ENCODE measurements around the gene POLR3GL. TPM values are rescaled to one million over a fixed set of nuclear protein-coding genes. Genes with fewer than 3 reads are reported as not detected.
"Not testable (repeated sequence)": the region's sequence is repeated elsewhere in the genome, so short reads cannot be mapped to it uniquely, and the experiment has no call there.

Gene POLR3GL, protein sequence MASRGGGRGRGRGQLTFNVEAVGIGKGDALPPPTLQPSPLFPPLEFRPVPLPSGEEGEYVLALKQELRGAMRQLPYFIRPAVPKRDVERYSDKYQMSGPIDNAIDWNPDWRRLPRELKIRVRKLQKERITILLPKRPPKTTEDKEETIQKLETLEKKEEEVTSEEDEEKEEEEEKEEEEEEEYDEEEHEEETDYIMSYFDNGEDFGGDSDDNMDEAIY
- total RNA-seq = 10 to 100 TPM; 32.5 to 36.1 TPM

DNA sequence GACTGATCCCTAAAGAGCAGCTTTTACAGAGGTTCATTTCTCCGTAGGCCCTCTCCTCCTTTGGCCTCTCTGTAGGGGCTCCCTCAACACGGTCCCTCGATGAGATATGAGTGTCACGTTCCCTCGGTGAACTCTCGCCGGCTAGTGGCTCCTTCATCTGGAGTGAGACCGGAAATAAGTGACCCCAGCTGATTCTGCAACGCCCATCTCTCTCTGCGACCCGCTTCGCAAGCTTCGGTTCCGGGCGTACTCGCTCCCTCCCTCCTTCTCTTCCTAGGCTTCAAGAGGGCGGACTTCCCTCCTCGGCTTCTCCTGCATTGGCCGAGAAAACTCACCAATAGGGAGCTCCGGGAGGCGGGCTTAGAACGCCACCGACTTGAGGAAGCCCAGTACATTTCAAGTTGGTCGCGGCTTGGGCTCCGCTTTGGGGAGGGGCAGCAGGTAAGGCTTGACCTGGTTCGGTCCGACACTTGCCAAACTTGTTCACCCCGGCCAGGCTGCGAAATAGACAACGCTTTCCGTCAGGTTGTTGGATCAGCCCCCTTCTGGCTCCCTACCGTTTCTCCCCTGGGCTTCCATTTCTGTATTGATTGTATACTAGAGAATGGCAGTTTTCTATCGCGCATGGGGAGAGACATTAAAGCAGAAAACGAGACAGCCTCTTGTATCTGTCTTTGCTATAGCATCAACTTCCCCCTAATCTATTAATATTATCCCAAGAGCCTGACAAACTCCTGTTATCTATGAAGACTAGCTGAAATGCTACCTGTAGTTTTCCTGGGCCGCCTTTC lies at the start of gene POLR3GL, which contains the start of gene ANKRD34A:
Gene POLR3GL, plus strand, starts transcription at position 363 of the 791 bp plus-strand sequence. CDS start 10,176 bp downstream, outside the sequence.
Gene ANKRD34A, minus strand, starts transcription at position 248 of the 791 bp plus-strand sequence. CDS start 2,816 bp downstream, outside the sequence.
- H3K27me3 Mint-ChIP-seq (ENCODE audit: low read depth) = no peaks in the 10 kb centered on the region
- H3K36me3 Mint-ChIP-seq (ENCODE audit: insufficient read depth in 2 of 2) = peaks cover 2 to 11% of the 10 kb centered on the region in 2 donors
- H3K27ac Mint-ChIP-seq = peak within 1 kb of the TSS; percentile 94
- no peaks in the 10 kb centered on the region for H3K9me3 Mint-ChIP-seq
- ATAC-seq (replicated peaks in 1 of 2) (peak; percentile 89 to 91), DNase-seq (peak; percentile 90 to 95)
- H3K4me1 Mint-ChIP-seq (ENCODE audit: low read depth) = peaks cover 47% of the 10 kb centered on the region
- peak within 1 kb of the TSS; percentile 90 to 94 for H3K4me3 Mint-ChIP-seq

DNA sequence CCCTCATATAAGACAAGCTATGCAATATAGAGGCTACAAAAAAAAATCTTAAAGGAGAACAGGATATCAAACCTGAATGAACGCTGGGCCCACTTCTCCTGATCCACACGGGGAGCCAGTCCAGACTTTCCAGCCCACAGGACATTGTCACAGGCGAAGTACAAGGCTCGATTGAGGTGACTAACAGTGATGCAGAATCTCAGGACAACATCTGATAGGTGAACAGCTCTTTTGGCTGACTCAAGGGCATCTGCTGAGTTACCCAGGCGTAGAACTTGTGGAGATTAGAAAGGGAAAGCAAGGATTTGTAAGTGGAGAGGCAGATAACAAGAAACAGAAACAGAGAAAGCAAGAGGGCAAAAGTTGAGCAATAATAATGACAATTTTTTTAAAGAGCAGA lies 47.7 kb upstream of the POLR3GL start:
- Mint-ChIP-seq H3K27ac (peak overlapping the region; percentile 78), H3K4me1 (ENCODE audit: low read depth) (peaks cover 58% of the 10 kb centered on the region), H3K4me3 (peak overlapping the region; percentile 66 to 91), H3K27me3 (ENCODE audit: low read depth) (no peaks in the 10 kb centered on the region), H3K36me3 (ENCODE audit: insufficient read depth in 2 of 2) (peaks cover 2 to 16% of the 10 kb centered on the region in 2 donors), H3K9me3 (no peaks in the 10 kb centered on the region)
- DNase-seq (no peak), ATAC-seq (replicated peaks in 1 of 2) (no peak)

DNA sequence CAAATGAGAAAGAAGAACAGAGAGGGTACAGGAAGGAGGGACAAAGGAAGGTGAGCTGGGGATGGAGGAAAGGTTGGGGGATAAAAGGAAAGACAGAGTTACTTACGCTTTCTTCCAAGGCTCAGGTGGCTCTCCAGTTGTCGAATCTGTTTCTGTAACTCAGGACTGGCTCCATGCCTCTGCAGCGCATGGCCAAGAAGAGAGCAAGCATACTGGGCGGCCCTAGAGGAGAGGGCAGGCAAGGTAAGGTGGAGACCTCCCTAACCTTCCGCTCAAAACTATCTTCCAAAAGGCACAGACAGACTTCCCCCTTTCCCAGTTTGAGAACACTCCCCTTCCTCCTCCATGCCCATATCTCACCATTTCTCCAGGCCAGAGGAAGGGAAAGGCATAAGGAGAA lies 46.9 kb upstream of the POLR3GL start:
- Mint-ChIP-seq H3K4me3 (peak overlapping the region; percentile 88 to 91), H3K9me3 (no peaks in the 10 kb centered on the region), H3K4me1 (ENCODE audit: low read depth) (peaks cover 58% of the 10 kb centered on the region), H3K27ac (peak overlapping the region; percentile 96), H3K36me3 (ENCODE audit: insufficient read depth in 2 of 2) (peaks cover 2 to 16% of the 10 kb centered on the region in 2 donors), H3K27me3 (ENCODE audit: low read depth) (no peaks in the 10 kb centered on the region)
- no peak for ATAC-seq (replicated peaks in 1 of 2)
- no peak for DNase-seq

DNA sequence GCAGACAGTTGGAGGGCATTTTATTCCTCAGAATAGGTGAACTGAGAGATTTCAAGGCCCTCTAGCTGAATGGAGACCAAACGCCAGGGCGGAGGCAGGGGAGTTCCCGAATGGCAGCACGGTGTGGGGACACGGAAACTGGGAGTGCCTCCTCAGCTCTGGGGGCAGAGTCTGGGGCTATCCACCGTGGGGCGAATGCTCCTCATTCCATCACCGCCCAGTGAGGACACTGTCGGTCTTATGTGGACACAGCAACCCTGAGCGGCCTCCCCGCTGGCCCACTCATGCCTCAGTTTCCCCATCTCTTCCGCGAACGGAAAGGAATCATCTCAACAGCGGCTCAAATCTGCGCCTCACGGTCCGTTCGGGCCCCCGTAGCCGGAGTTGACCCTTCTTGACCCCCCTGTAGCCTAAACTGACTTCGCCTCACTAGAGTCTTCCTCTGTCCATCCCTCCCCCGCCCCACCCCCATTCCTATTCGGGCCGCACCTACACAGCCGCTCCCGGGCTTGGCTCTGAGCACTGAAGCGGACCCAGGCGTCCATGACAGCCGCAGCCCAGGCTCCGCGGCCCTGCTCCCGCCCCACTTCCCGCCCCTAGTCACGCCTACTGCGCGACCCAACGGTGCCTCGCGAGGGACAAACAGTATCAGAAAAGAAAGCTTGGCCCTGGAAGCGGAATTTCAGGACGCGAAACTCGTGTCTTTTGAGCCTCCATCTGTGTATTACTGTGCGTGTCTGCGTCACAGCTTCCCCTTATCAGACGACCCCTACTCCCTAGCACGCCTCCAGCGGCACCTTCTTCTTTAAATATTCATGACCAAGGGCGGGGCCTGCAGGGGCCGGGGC lies 46.1 kb upstream of the POLR3GL start, which contains the start of gene PEX11B:
Gene PEX11B, minus strand, starts transcription at position 574 of the 848 bp plus-strand sequence. Its CDS starts 29 bp downstream, at position 545.
- DNase-seq (peak; percentile 92 to 93), ATAC-seq (replicated peaks in 1 of 2) (peak; percentile 92)
- no peaks in the 10 kb centered on the region for H3K27me3 Mint-ChIP-seq (ENCODE audit: low read depth)
- peaks cover 51% of the 10 kb centered on the region for H3K4me1 Mint-ChIP-seq (ENCODE audit: low read depth)
- peak within 1 kb of the TSS; percentile 96 for H3K27ac Mint-ChIP-seq
- peak within 1 kb of the TSS; percentile 88 to 91 for H3K4me3 Mint-ChIP-seq
- no peaks in the 10 kb centered on the region for H3K9me3 Mint-ChIP-seq
- H3K36me3 Mint-ChIP-seq (ENCODE audit: insufficient read depth in 2 of 2) = peaks cover 2 to 19% of the 10 kb centered on the region in 2 donors

DNA sequence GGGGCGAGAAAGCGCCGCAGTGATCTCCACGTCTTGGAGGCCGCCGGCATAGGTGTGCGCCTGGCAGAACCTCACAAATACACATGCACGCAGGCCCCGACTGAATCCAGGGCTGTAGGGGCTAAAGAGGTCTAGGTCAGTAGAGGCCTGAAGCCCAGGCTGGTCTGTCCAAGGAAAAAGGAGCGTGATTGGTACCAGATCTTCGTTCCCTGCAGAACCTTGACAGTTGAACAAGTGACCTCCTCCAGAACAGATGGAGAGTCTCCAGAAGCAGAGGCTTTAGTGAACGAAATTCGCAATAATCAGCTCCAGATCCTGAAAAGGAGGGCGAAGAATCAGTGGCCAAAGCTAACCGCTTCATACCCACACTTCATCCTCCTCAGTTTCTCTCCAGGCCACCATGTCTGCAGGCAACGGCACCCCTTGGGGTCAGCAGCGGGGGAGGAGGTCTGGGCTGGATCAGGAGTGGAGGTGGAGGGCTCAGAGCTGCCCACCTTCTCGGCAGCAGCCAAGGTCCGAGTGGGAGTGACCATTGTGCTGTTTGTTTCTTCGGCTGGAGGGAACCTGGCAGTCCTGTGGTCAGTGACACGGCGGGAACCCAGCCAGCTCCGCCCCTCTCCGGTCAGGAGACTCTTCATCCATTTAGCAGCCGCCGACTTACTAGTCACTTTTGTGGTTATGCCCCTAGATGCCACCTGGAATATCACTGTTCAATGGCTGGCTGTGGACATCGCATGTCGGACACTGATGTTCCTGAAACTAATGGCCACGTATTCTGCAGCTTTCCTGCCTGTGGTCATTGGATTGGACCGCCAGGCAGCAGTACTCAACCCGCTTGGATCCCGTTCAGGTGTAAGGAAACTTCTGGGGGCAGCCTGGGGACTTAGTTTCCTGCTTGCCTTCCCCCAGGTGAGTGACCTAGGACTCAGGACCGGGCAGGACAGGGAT lies 45.2 kb upstream of the POLR3GL start:
- Mint-ChIP-seq H3K36me3 (ENCODE audit: insufficient read depth in 2 of 2) (peaks cover 2 to 14% of the 10 kb centered on the region in 2 donors), H3K4me3 (peak overlapping the region; percentile 88 to 91), H3K9me3 (no peaks in the 10 kb centered on the region), H3K27me3 (ENCODE audit: low read depth) (no peaks in the 10 kb centered on the region), H3K4me1 (ENCODE audit: low read depth) (peaks cover 42% of the 10 kb centered on the region), H3K27ac (peak overlapping the region; percentile 96)
- DNase-seq (peak; percentile 35 to 40), ATAC-seq (replicated peaks in 1 of 2) (peak; percentile 22 to 24)

DNA sequence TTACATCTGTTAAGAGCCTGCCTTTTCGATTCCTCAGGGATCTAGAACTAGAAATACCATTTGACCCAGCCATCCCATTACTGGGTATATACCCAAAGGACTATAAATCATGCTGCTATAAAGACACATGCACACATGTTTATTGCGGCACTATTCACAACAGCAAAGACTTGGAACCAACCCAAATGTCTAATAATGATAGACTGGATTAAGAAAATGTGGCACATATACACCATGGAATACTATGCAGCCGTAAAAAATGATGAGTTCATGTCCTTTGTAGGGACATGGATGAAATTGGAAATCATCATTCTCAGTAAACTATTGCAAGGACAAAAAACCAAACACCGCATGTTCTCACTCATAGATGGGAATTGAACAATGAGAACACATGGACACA lies 44.2 kb upstream of the POLR3GL start:
- H3K4me1 Mint-ChIP-seq (ENCODE audit: low read depth) = peaks cover 41% of the 10 kb centered on the region
- H3K4me3 Mint-ChIP-seq = peak overlapping the region; percentile 88 to 91
- DNase-seq; ATAC-seq (replicated peaks in 1 of 2); H3K27me3 Mint-ChIP-seq (ENCODE audit: low read depth); H3K9me3 Mint-ChIP-seq: not testable (repeated sequence)
- peaks cover 0 to 16% of the 10 kb centered on the region in 2 donors for H3K36me3 Mint-ChIP-seq (ENCODE audit: insufficient read depth in 2 of 2)
- H3K27ac Mint-ChIP-seq = peak overlapping the region; percentile 83

DNA sequence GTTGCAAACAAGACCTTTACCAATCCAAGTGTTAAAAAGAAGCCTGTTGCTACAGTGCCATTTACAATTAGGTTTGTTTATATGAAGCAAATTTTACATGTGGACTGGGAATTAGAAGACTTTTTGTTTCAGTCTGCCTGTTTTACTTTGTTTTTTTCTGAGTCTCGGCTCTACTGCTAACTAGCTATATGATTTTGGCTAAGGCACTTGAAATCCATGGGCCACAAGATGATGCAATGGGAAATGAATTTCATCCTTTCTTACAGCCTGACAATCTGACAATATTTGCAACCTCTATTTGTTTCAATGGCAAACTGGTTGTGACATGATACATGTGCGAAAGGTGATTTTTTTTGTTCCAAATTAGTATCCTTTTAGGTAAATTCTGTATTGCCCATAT lies 42.2 kb upstream of the POLR3GL start:
- no peaks in the 10 kb centered on the region for H3K27me3 Mint-ChIP-seq (ENCODE audit: low read depth)

DNA sequence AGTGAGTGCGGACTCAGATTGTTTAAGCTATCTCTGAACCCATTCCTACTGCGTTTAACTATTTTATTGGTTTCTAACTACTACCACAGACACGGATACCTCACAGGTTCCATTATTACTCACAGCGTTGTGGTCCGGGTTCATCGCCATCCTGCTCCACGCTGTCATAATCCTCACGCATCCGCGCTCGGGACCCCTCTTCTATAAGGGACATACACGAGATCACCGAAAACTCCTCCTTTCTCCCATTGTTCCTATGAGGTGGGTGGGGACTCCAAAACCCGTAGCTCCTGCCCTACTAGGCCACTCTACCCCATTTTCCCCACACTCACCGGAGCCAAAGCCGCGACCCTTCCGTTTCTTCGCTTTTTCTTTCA lies 37.8 kb upstream of the POLR3GL start:
- H3K9me3 Mint-ChIP-seq = no peaks in the 10 kb centered on the region
- peaks cover 1 to 8% of the 10 kb centered on the region in 2 donors for H3K36me3 Mint-ChIP-seq (ENCODE audit: insufficient read depth in 2 of 2)
- ATAC-seq (replicated peaks in 1 of 2) (peak; percentile 66 to 71), DNase-seq (peak; percentile 69 to 76)
- no peaks in the 10 kb centered on the region for H3K27me3 Mint-ChIP-seq (ENCODE audit: low read depth)
- no peak overlapping the region for H3K27ac Mint-ChIP-seq
- peaks cover 9% of the 10 kb centered on the region for H3K4me1 Mint-ChIP-seq (ENCODE audit: low read depth)
- H3K4me3 Mint-ChIP-seq = no peak overlapping the region

More for the DNA sequence above, 42.2 kb upstream of the POLR3GL start:
- no peaks in the 10 kb centered on the region for H3K9me3 Mint-ChIP-seq
- no peak for ATAC-seq (replicated peaks in 1 of 2)
- peaks cover 24% of the 10 kb centered on the region for H3K4me1 Mint-ChIP-seq (ENCODE audit: low read depth)
- DNase-seq = no peak
- no peak overlapping the region for H3K4me3 Mint-ChIP-seq
- no peak overlapping the region for H3K27ac Mint-ChIP-seq
- H3K36me3 Mint-ChIP-seq (ENCODE audit: insufficient read depth in 2 of 2) = peaks cover 0 to 5% of the 10 kb centered on the region in 2 donors

DNA sequence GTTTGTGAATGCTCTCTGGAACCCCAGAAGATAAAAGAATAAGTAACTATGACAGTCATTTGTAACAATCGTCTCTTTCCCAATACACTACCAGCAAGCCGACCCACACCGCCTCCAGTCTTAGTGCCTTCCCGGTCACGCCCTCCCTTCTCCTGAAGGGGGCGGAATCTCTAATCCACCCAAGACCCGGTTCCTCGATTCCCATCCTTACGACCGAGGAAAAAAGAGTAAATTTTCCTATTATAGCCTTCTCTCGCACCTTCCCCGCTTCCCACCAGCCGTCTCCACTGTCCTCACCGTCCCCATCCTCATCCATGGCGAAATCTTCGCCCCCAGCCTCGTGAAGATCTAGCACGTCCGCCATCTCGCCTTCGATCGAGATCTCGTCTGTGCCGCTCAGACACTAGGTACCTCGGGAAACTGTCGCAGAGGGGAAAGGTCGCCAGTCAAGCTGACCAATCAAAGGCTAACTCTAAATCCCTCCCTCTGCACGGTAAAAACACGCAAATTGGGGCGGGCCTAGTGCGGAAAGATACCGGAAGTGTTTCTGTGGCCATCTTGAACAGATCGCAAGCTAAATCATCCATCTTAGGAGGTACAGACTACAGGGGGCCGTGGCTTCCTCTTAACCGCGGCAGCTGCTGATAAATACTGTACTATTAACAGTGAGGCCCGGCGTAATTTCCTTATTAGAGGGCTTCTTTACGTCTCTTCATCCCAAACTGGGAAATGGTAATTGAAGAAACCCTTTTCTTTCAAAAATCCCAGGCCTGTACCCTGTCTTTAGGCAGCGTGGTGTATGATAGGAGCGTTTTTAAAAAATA lies 37.2 kb upstream of the POLR3GL start, which contains the start of gene RBM8A:
Gene RBM8A, minus strand, starts transcription at position 422 of the 824 bp plus-strand sequence. Its CDS starts 58 bp downstream, at position 364.
- H3K36me3 Mint-ChIP-seq (ENCODE audit: insufficient read depth in 2 of 2) = peaks cover 2 to 8% of the 10 kb centered on the region in 2 donors
- H3K27ac Mint-ChIP-seq = no peak within 1 kb of the TSS
- H3K4me3 Mint-ChIP-seq = peak within 1 kb of the TSS in 1 of 2 donors; percentile 58
- ATAC-seq (replicated peaks in 1 of 2) = peak; percentile 95
- no peaks in the 10 kb centered on the region for H3K9me3 Mint-ChIP-seq
- no peaks in the 10 kb centered on the region for H3K27me3 Mint-ChIP-seq (ENCODE audit: low read depth)
- peak; percentile 92 to 94 for DNase-seq
- peaks cover 15% of the 10 kb centered on the region for H3K4me1 Mint-ChIP-seq (ENCODE audit: low read depth)

DNA sequence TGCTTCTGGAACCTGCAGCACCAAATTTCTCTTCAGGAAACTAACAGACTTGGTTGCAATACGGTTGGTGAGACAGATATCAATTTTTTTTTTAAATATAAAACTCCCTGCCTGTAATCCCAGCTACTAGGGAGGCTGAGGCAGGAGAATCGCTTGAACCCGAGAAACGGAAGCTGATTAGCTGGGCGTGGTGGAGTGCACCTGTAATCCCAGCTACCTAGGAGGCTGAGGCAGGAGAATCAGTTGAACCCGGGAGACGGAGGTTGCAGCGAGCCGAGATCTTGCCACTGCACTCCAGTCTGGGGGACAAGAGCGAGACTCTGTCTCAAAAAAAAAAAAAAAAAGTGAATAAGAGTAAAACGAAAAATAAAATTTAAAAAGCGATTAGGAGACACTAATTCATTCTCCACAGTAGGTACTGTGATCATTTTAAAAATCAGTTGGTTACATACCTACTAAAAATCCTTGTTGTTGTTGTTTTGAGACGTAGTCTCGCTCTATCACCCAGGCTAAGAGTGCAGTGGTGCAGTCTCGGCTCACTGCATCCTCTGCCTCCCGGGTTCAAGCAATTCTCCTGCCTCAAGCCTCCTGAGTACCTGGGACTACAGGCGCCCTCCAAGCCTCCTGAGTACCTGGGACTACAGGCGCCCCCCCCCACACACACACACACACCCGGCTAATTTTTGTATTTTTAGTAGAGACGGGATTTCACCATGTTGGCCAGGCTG lies 36.4 kb upstream of the POLR3GL start:
- no peak for DNase-seq
- Mint-ChIP-seq H3K27ac (no peak overlapping the region), H3K4me1 (ENCODE audit: low read depth) (peaks cover 23% of the 10 kb centered on the region), H3K9me3 (no peaks in the 10 kb centered on the region), H3K27me3 (ENCODE audit: low read depth) (no peaks in the 10 kb centered on the region), H3K36me3 (ENCODE audit: insufficient read depth in 2 of 2) (peaks cover 2 to 8% of the 10 kb centered on the region in 2 donors), H3K4me3 (peak overlapping the region in 1 of 2 donors; percentile 58)
- ATAC-seq (replicated peaks in 1 of 2) = no peak

All from activated T-cell treated with anti-CD3 and anti-CD28 coated beads, Interleukin-2, amount 50 U/mL, for 72 hours (primary cell).